ENCODE measurements around the gene RARG.

Gene RARG

GRCh38 chr12:53231921-53232645 is at the start of gene RARG:
RARG (minus strand) TSS chr12:53232209; CDS start chr12:53227545, 4,664 bp downstream.
- in situ Hi-C loops (cut with MboI; ENCODE audit: low sequenced_read_pairs) = no loop called here

GRCh38 chr12:53279888-53280498 is 48.0 kb upstream of the RARG start:
- in situ Hi-C loops (cut with MboI; ENCODE audit: low sequenced_read_pairs) = loop anchor here (25.0 kb wide), 1 partner anchor 218 kb away; the partner anchor contains the start of gene TNS2

GRCh38 chr12:53279283-53279869 is 47.4 kb upstream of the RARG start:
- in situ Hi-C loops (cut with MboI; ENCODE audit: low sequenced_read_pairs) = loop anchor here (25.0 kb wide), 1 partner anchor 217 kb away; the partner anchor contains the start of gene TNS2

- in situ Hi-C loops (cut with MboI; ENCODE audit: low sequenced_read_pairs) = loop anchor here (25.0 kb wide), 1 partner anchor 216 kb away; the partner anchor contains the start of gene TNS2
These were observed 46.0 kb upstream of the RARG start for GRCh38 chr12:53277981-53278380.

GRCh38 chr12:53276511-53276910 is 44.5 kb upstream of the RARG start:
- in situ Hi-C loops (cut with MboI; ENCODE audit: low sequenced_read_pairs) = loop anchor here (25.0 kb wide), 1 partner anchor 214 kb away; the partner anchor contains the start of gene TNS2

- in situ Hi-C loops (cut with MboI; ENCODE audit: low sequenced_read_pairs) = no loop called here
These were observed 42.4 kb upstream of the RARG start for GRCh38 chr12:53274445-53274844.

- in situ Hi-C loops (cut with MboI; ENCODE audit: low sequenced_read_pairs) = no loop called here
These were observed 36.9 kb upstream of the RARG start for GRCh38 chr12:53268630-53269562.

GRCh38 chr12:53267999-53268629 is 36.1 kb upstream of the RARG start, which contains the start of gene ESPL1:
ESPL1 (plus strand) TSS chr12:53268299; CDS start chr12:53268767, 468 bp downstream.
- in situ Hi-C loops (cut with MboI; ENCODE audit: low sequenced_read_pairs) = no loop called here

- in situ Hi-C loops (cut with MboI; ENCODE audit: low sequenced_read_pairs) = no loop called here
These were observed 35.4 kb upstream of the RARG start for GRCh38 chr12:53267306-53267998.

GRCh38 chr12:53265783-53266182 is 33.8 kb upstream of the RARG start:
- in situ Hi-C loops (cut with MboI; ENCODE audit: low sequenced_read_pairs) = no loop called here

- in situ Hi-C loops (cut with MboI; ENCODE audit: low sequenced_read_pairs) = no loop called here
These were observed 27.9 kb upstream of the RARG start for GRCh38 chr12:53259891-53260290.

GRCh38 chr12:53258541-53259539 is 26.8 kb upstream of the RARG start:
- in situ Hi-C loops (cut with MboI; ENCODE audit: low sequenced_read_pairs) = no loop called here

- in situ Hi-C loops (cut with MboI; ENCODE audit: low sequenced_read_pairs) = no loop called here
These were observed 24.0 kb upstream of the RARG start for GRCh38 chr12:53255996-53256395.

- in situ Hi-C loops (cut with MboI; ENCODE audit: low sequenced_read_pairs) = no loop called here
These were observed 23.0 kb upstream of the RARG start for GRCh38 chr12:53254816-53255545.

- in situ Hi-C loops (cut with MboI; ENCODE audit: low sequenced_read_pairs) = no loop called here
These were observed 21.3 kb upstream of the RARG start for GRCh38 chr12:53253298-53253697.

- in situ Hi-C loops (cut with MboI; ENCODE audit: low sequenced_read_pairs) = no loop called here
These were observed 20.4 kb upstream of the RARG start for GRCh38 chr12:53252349-53252916.

Data from HL-60/S4 treated with phorbol 12-myristate 13-acetate at 8.2 ng/mL for 4 days and 3 days (cell line).